ENCODE measurements around the gene TRAPPC11.

GRCh38 chr4:183627979-183628588 is 31.0 kb upstream of the TRAPPC11 start:
- TF ChIP-seq SUZ12 (IDR thresholded peaks at IDR 0.05; ENCODE audit: extremely low read depth, insufficient read depth, insufficient read length) (no peak), YY1 (IDR thresholded peaks at IDR 0.05; ENCODE audit: insufficient read depth, insufficient read length) (no peak), ZNF274 (IDR thresholded peaks at IDR 0.05; ENCODE audit: low read depth, low read length) (no peak)
